GM18505 (cell line): ENCODE results near the gene GPC5.
A peak's percentile ranks its signal among the peaks of the same experiment; 100 is the strongest.

Experiments used
- ATAC-seq: cut with Tn5 transposase; IDR thresholded peaks from one replicate; pipeline ENCODE4 v1.9.1; 2021; ENCODE audit not compliant: unreplicated experiment
- POLR2A ChIP-seq: IDR thresholded peaks from 4 replicates; pipeline ENCODE4 v1.6.1; 2011; ENCODE audit warnings: borderline replicate concordance; ENCODE audit not compliant: insufficient read depth, insufficient read length; ENCODE audit errors: extremely low read depth

GPC5 gene

GRCh38 chr13:91358387-91358782 is 40.0 kb upstream of the GPC5 start:
- TF ChIP-seq POLR2A: no peak
- no peak for ATAC-seq

DNA sequence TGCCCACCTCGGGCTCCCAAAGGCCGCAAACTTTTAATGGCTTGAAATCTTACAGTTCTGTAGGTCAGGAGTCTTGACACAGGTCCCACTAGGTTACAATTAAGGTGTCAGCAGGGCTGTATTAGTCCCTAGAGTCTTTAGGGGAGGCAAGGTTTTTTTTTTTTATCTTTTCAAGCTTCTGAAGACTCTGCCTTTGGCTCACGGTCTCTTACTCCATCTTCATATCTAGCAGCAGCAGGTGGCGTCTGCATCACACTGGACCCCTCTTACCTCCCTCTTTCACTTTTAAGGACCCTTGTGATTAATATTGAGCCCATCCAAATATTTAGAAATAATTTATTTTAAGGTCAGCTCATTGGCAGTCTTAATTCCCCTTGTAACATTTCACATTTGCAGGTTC is 39.3 kb upstream of the GPC5 start:
- no peak for ATAC-seq
- TF ChIP-seq POLR2A: no peak

GRCh38 chr13:91359631-91360030 is 38.8 kb upstream of the GPC5 start:
- TF ChIP-seq POLR2A: no peak
- no peak for ATAC-seq

GRCh38 chr13:91360246-91360751 is 38.1 kb upstream of the GPC5 start:
- no peak for ATAC-seq
- TF ChIP-seq POLR2A: no peak

DNA sequence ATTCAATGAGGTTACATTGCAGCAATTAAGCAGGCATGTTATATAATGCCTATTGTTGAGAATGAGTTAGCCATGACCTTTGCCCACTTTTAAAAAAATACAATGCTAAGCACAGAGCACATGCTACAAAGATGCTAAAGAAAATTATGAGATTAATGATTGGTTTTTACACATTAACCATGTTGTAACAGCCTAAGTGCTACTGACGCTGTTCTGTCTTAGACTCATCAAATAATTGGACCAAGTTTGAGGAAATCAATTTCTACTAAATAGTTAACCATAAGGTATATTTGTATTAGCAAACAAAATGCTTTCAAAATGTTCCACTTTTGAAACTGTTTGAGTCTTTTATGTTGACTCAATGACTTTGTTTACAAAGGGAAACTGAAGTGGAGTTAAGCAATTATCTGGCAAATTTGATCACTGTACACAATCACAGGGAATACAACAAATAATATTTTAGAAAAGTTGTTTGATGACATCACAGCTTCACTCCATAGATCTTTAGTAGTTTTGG is 36.6 kb upstream of the GPC5 start:
- no peak for ATAC-seq
- no peak for TF ChIP-seq POLR2A

GRCh38 chr13:91362908-91363307 is 35.5 kb upstream of the GPC5 start:
- no peak for ATAC-seq

DNA sequence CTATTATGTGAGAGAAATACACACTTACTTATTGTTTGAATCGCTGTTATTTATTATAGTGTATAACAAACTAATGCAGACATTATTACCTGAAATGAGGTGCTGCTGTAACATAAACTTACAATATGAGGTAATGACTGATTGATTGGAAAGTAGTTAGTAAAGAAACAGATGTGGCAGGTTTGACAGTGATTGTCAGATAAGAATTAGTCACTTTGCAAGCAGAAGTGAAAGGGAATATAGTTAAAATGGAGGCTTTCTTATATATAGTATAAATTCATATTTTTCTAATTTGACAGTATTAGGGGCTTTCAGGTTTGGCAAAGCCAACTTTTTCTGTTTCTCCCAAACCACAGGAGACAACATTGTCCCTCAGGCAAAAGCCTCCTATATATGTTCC is 30.3 kb upstream of the GPC5 start:
- peak; percentile 41 for ATAC-seq
- no peak for TF ChIP-seq POLR2A

More at GRCh38 chr13:91362908-91363307, 35.5 kb upstream of the GPC5 start:
- no peak for TF ChIP-seq POLR2A

DNA sequence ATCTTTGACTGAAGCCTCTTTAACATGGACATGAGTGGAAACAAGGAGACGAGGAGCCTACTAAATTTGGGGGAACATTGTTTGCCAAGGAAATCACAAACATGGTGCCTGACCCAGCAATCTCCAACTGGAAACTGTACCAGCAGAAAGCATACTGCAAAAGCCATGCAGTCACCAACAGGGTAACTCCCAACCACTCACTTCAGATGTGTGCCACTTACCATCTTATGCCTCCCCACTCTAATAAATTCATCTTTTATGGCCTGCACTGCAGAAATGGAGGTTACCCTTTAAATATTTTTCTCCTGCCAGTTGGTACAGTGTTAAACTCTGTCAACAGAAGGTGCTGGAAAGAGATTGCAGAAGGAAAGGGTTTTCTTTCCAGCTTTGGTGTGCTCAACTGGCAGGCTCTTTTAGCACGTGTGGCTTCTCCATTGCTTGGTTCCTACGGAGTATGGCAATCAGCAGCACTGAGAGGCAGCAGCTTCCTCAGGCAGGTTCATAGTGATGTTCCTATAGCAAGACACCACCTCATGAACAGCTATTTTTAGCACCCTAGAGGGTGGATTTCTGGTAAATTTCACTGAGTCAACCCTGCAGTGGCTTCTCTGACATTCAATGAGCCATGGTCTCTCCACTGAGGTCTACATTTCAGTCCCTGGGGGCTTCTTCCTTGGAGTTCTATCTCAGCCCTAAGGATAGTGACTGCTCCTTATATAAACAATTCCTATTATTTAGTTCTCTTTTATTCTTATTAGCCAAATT is 29.6 kb upstream of the GPC5 start:
- ATAC-seq: no peak
- TF ChIP-seq POLR2A: no peak

- TF ChIP-seq POLR2A: no peak
- ATAC-seq: no peak
Measured at GRCh38 chr13:91369441-91369831, 29.0 kb upstream of the GPC5 start.

GRCh38 chr13:91370501-91370900 is 27.9 kb upstream of the GPC5 start:
- no peak for TF ChIP-seq POLR2A
- ATAC-seq: no peak

- no peak for ATAC-seq
- no peak for TF ChIP-seq POLR2A
Measured at GRCh38 chr13:91372911-91373310, 25.5 kb upstream of the GPC5 start.

- ATAC-seq: peak; percentile 99
- TF ChIP-seq POLR2A: no peak
Measured at GRCh38 chr13:91375116-91375729, 23.2 kb upstream of the GPC5 start.

- ATAC-seq: peak; percentile 53
- no peak for TF ChIP-seq POLR2A
Measured at GRCh38 chr13:91381371-91381770, 17.1 kb upstream of the GPC5 start.

GRCh38 chr13:91383836-91384235 is 14.6 kb upstream of the GPC5 start:
- TF ChIP-seq POLR2A: no peak
- ATAC-seq: no peak

- TF ChIP-seq POLR2A: no peak
- no peak for ATAC-seq
Measured at GRCh38 chr13:91384896-91385295, 13.5 kb upstream of the GPC5 start.

GRCh38 chr13:91389186-91389585 is 9.2 kb upstream of the GPC5 start:
- TF ChIP-seq POLR2A: no peak
- no peak for ATAC-seq
